NCI-H2107 treated with DMSO at 0.1 percent for 48 hours (cell line): Measurements from ENCODE around the gene KRTAP5-1.
A peak's percentile ranks its signal among the peaks of the same experiment; 100 is the strongest.

Source experiments
- DNase-seq: peaks from one replicate; lab custom pipeline; 2025; ENCODE audit not compliant: unreplicated experiment; lab: John Stamatoyannopoulos, UW

The KRTAP5-1 gene

DNA sequence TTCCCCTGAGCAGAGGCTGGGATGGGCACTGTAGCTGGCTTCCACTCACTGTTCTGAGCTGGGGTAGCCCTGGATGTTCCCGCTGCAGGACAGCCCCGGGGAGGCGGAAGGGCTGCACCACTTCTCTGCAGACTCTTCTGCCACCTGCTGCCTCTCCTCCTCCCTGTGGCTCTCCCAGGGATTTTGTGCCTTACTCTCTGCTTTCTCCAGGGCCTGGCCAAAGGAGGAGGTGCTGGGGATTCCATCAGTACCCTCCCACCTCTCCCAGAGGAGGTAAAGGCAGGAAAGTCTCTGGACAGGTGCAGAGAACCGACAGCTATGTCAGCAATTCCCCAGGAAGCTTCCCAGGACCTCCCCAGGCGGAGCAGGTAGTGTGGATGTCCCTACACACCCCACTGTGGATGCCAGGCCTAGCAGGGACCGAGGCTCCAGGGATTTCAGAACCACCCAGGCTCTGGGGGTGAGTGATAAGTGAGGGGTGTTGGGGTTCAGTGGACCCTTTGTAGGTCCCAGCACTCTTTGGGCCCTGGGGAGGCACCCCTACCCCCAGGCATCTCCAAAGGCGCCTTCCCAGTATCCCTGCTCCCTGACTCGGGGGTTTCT lies 24.3 kb downstream of the KRTAP5-1 start:
- no peak for DNase-seq

DNA sequence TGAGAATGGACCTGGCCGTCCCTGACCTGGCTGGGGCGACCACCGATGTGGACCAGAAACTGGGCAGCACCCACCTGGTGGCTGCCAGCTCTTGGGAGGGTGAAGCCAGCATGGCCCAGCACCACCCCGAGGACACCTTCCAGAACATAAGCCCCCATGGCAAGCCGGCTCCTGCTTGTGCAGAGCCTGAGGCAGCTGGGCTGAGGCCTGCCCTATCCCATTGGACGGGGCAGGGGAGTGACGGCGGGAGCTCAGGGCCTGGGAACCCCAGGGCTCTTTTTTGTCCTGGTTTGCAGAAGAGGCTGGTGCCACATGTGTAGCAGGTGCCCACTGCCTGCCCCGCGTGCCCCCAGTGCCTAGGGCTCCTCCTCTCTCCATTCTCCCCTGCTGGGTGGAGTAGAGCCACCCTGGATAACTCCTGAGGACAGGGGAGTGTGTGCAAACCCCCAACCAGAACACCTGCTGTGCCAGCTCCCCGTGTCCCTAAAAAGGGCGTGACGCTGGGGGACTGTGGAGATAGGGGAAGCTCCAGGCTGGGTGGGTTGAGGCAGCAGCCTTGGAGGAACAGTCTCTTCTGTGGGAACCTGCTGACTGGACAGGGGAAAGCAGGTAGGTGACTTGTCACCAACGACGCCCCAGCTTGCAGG lies 25.0 kb downstream of the KRTAP5-1 start:
- no peak for DNase-seq

DNA sequence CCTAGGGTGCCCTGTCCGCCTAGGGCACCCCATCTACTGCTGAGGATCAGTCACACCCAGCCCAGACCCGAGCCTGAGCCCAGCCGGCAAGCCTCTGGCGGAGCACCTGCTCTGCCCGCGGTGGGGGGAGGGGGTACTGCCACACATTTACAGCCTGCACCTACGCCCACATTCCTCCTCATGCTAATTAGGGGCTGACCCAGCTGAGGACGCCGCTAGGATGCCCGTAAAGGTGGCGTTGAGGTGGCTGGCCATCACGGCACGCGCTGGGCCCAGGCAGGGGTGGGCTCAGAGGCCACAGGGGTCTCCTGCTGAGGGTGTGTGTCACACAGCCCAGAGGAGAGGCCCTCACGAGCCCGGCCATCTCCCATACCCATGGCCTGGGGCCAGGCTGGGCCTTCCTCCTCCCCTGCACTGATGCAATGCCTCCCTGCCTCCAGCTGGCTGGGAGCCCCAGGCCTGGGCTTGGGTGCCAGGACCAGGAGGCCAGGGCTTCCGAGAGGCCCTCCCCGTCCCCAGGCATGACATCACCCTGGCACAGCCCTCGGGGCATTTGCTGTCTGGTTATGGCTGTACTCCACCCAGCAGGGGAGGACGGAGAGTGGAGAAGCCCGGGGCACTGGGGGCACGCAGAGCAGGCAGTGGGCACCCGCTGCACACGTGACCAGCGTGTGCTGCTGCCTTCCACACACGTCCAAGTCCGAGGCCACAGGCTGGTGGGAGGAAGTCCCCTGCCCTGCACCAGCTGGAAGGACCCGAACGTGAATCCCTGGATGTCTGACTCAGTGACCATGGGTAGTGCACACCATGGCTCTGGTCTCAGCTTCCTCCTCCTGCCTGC lies 25.8 kb downstream of the KRTAP5-1 start:
- peak; percentile 60 for DNase-seq

DNA sequence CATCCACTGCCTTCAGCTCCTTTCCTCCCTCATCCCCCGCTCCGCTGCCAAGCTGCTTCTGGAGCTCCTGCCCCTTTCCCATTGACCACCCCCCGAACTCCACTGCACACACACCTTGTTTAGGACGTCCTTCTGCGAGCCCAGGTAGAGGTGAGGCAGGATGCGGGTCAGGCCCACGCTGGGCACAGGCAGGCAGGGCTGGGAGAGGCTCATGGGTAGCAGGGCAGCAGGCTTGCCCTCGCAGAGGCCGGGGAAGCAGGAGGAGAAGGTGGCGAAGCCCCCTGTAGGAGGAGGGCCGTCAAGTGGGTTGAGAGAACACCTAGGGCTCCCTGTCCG lies 26.3 kb downstream of the KRTAP5-1 start:
- DNase-seq: no peak

DNA sequence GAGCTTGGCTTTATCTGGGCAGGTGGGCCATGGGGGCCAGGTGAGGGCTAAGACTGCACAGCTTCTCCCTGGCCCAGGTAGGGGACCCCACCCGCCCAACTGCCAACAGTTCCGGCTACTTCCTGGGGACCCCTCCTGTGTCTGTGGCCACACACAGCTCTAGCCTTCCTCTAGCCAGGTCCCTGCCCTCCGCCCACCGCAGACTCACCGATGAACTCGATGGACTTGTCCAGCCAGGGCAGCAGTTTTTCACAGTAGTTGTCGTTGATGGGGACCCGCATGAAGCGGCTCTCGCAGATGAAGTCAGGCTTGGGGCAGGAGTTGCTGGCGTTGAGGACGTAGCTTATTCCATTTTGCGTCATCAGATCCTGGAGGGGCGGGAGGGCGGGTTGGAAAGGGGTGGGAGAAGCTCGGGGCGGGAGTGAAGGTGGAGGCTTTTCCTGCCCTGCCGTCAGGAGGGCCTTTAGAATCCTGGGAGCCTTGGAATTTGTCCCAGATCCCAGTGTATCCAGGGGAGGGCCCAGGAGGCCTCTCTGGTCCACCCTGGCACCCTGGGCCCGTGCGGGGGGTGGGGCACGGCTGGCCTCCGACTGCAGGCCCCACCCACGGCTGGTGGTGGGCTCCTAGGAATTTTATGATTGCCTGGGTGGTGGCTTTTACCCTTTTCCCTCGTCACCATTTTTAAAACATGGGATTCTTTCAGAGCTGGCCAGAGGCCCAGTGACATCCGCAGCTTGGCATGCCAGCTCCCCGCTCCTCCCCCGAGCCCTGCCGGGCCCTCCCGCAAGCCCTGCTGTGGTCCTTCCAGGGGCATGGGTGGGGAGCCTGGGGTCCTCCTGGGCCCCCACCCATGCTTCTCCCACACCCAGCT lies 26.9 kb downstream of the KRTAP5-1 start:
- DNase-seq: no peak

DNA sequence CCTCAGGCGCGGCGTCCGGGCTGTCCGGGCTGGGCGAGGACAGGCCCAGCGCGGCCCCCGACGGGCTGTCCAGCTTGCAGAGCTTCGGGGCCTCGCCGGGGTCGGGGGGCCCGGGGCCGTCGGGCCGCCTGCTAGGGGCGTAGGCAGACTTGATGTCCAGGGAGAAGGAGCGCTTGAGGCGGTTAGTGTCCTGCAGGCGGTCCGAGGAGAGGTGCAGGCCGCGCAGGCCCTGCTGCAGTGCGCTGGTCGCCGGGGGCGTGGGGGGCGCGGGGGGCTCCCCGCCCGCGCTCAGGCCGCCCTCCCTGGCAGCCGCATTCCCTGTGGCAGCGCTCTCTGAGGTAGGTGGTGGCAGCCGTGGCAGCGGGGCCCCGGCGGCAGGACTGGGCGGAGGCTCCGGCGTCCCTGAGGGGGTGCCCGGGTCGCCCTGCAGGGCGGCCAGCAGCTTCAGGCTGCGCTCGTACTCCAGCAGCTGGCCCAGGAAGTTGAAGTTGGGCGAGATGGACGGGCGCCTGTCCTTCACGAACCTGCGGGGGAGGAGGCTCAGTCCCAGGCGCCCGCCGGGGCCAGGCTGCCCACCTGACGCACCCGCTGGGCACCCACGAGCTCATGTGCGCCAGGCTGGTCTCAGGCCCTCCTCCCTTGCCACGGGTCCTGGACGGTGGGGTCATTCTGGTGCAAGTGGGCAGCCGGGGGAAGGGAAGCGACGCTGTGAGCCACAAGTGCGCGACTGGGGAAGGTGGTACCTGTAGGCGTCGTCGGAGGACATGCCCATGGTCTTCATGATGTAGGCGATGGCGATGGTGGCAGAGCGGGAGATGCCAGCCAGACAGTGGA lies 27.8 kb downstream of the KRTAP5-1 start:
- DNase-seq: no peak

DNA sequence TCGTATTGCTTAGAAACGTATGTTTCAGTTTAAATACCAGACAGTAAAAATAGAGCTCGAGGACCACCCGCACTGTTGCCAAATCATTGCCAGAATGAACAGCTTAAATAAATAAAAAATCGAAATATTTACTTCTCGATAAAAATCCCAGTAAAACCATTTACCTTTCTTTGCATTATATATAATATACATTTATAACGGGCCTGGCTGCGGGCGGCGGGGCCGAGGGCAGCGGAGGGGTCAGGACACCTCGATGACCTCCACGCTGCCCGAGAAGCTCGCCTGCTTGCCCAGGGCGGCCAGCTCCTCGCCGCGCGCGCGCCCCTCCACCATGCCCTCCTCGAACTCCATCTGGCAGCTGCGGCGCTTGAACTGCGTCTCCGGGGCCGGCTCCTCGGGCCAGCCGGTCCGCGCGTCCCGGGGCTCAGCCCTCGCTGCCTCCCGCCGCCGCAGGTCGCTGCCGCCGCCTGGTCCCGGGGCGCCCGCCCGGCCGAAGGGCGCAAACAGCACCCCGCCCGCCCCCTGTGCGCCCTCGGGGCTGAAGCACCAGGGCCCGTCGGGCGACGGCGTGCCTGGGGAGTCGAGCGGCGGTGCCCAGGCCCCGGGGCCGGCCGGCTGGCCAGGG lies 28.7 kb downstream of the KRTAP5-1 start:
- DNase-seq: no peak

DNA sequence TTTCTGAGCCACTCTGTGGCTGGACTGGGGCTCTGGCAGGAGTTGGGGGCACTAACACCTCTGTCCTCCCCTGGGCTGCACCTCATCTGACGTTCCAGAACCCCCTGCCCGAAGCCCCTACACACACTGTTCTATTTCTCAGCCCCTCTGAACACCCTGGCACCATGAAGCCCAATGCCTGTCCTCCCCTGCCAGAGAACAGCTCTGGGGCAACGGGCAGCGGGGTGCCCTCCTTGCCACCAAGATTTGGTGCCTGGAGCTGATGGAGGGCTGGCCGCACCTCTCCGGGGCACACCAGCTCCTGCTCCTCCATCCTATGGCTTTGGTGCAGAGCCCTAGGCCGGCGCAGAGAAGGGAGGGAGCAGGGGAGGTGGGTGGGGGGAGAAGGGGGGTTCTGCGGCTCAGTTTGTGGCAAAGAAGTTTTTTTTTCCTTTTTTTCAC lies 29.4 kb downstream of the KRTAP5-1 start:
- no peak for DNase-seq

DNA sequence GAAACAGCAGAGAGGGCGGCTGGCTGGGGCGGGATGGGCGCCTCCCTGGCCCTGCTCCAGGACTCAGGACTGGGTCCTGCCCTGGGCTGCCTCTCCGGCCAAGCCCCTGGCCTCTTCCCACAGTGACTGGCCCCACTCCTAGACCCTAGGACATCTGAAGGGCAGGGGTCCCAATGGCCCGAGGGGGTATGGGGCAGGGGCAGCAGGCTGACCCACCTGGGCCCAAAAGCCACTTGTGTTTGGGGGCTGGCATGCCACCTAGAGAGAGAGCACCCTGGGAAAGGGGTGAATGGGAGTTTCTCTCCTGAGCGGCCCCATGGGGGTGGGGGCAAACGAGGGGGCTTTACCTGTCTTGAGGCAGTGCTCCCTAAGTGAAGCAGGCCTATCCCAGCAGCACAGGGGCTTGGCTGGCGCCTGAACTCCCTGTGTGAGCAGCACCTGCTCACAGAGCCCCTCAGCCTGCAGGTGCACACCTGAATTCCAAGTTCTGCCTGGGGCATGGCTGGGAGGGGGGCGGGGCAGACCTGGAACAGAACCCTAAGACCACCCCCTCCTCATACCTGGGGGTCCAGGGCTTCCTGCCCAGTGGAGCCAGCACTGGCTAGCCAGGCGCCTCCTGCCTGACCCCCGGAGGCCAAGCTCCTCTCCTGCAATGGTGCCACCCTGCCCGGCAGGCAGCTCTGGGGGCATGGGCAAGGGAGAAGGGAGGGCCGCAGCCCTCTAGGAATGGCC lies 29.9 kb downstream of the KRTAP5-1 start:
- DNase-seq: no peak

DNA sequence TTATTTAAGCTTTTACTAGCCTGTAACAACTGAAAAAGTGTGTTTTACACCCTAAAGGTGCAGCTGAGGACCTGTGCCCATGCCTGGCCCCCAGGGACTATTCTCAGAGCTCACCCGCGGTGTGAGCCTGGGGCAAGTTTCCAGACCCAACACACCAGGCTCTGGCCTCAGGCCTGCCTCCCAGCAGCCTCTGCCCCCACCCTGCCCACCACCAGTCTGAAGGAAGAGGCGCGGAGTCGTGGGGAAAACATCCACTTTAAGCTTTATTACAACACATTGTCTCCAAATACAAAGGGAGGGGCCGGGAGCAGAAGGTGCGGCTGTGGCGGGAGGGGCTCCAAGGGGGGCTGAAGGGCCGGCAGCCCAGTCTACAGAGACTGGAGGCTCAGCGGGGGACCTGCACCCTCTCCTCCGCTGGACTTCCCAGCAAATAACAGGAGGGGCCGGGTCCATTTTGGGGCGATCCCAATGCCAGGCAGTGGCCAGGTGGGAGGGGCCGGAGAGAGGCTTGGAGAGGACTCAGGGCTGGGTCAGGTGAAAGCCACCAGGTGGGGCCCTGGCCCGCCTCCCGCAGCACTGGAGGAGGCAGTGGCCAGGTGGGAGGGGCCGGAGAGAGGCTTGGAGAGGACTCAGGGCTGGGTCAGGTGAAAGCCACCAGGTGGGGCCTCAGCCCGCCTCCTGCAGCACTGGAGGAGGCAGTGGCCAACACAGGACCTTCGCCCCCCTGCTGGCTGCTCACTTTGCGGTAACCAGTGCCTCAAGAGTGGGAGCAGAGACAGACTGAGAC lies 31.1 kb downstream of the KRTAP5-1 start:
- no peak for DNase-seq

DNA sequence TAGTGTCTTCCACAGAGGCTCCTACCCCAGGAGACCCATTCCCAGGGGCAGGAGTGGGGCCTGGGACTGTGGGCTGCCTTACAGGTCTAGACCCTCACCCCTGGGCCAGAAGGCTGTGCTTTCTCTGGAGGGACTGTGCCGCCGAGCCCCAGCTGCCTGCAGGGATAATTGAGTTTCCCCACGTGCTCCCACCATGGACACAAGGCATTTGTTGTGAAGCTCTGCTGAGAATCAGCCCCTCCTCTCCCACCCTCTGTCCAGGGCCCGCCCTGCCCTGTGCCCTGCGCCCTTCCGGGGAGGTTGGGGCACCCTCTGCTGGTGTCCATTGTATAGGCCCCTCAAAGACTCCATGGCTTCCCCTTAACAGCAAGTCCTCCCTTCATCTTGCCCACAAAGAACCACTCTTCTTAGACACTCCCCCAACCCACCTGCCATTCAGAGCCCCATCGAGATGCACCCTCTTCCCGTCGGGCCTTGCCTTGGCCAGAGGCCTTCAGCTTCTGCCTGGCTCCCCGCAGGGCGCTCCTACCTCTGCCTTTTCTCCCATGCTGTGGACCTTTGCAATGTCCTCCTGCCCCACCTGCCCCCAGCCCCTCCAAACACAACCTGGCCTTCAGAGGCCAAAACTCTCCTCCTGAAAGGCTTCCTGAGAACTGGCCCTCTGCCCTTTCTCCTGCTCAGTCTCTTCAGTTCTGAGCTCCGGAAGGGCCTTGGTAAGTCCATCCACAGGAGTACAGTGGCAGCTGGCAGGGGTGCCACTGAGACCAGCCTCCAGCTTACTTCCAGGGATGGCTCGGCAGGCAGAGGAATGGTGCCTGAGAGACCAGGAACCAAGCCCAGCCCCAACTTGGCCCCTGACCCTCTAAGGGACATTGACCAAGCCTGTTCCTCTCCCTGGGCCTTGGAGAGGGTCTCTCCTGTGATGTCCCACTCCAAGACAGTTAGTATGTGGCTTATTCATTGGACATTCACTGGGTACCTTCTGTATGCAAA lies 35.4 kb downstream of the KRTAP5-1 start:
- DNase-seq: no peak

DNA sequence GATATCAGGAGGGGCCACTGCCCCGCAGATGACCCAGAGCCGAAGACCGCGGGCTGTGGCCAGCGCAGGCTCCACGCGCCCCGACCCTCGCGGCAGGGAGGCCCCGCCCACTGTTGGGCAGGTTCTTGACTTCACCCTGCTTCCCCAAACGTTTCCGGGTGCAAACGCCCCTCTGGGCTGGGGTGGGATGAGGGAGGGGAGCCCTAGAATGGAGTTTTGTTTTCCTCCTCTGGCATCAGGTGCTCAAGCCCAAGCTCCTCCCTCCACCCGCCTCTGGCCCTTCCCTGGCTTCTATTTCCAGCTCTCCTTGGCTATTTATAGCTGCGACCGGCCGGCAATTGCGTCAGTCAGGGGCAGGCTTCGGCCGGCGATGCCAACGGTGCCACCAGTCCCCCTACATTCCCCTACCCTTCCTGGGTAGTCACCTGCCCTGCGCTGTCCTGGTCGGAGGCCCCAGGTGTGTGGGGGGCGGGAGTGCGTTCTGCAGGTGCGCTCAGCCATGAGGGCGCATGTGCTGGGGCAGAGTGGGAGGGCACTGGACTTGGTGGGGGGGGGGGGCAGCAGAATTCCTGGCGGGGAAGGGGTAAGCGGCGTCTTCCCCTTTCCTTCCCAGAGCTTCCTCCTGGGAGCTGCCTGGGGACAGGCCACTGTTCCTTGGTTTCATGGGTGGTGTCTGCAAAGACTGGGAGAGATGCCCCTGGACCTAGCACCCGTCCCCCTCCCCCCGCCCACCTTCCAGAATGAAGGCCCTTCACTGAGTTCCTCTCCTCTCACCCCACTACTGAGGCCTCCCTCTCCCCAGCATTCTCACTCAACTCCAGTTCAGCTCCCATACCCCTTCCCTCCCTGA lies 36.6 kb downstream of the KRTAP5-1 start:
- peak; percentile 53 for DNase-seq

DNA sequence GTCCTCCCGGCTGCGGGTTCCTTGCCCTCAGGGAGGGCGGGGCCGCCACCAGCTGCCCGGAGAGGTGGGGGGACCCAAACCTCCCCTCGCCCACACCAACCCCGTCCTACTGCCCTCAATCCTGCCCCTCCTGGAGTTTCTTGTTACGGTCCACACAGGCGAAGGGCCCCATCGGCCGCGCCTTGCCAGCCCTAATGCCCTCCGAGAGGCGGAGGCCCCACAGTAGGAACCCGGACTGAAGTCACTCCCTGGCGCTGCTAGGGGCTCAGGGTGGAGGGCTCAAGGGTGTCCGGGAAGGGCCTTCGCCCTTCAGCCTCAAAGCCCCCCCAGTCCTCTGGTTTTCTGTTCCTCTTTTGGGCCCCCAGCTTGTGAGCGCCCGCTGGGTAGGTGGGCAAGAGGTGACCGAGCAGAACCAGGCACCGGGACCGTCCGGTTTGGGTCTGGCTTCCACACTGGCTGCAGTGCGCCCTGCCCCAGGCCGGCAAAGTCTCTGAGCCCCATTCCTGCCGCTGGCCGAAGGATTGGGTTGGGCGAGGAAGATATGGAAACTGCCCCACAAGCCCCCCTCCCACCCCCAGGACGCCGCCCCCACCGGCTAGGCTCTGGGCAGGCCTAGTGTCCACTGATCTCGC lies 37.5 kb downstream of the KRTAP5-1 start:
- no peak for DNase-seq

DNA sequence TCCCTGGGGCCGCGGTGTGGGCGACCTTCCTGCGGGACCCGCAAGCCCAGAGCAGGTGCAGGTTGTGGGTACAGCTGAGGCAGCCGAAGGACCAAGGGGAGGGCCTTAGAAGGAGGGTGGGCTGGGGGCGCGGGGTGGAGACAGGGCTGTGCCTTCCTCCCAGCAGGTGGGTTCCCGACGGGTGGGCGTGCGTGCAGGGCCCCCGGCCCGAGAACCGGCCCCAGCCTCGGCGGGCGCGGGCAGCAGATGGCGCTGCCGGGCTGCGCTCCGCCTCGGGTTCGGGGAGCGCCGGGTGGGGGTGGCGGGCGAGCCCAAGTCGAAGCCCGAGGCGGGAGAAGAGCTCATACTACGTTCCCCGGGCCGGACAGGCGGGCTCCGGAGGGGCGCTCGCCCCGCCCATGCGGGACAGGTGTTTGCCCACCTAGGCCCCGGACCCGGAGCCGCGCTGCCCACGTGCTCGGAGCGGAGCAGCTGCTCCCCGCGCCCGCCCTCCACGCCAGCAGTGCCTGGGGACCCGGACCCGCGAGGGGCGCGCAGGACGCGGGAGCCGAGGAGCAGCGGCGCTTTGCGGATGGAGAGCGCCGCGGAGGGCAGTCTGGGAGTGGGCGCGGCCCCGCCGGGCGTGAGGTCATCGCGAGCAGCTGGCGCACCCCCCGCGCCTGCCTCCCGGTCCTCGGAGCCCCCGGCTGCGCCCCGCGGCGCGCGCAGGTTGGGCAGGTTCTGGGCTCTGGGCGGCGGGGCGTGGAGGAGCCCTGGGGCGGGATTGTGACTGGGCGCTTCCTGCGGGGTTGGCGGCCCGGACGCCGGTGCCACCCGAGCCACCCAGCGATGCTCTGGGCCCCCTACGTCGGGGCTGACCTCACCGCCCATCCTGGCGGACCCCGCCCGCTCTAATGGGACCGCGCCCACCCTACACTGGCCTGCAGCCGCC lies 38.3 kb downstream of the KRTAP5-1 start:
- no peak for DNase-seq

DNA sequence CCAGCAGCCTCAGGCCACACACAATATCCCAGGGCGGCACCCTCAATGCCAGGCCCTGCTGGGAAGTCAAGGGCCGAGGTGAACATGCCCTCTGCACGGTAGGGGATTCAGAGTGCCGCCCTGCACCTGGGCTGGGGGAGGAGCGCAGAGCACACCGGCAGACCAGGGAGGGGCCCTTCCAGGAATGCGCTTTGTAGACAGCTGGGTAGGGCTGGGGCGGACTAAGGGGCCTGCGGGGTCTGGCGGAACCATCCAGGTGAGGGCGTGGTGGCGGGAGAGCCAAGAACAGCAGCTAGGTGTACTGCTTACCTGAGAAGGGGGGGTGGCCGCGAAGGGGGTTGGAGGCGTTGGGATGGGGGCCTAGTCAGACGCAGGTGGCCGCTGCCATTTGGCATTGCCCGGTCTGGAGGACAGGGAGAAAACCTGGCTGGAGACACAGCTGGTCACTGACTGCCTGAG lies 39.0 kb downstream of the KRTAP5-1 start:
- no peak for DNase-seq
